Measurements from ENCODE around the gene SPG11. TPM values are rescaled to one million over a fixed set of nuclear protein-coding genes. Genes with fewer than 3 reads are reported as not detected.
"Not testable (repeated sequence)": the region's sequence is repeated elsewhere in the genome, so short reads cannot be mapped to it uniquely, and the experiment has no call there.

Gene SPG11
- total and polyA plus RNA-seq, 2 donors from 2014 or later, result 35.3 to 100 TPM

DNA sequence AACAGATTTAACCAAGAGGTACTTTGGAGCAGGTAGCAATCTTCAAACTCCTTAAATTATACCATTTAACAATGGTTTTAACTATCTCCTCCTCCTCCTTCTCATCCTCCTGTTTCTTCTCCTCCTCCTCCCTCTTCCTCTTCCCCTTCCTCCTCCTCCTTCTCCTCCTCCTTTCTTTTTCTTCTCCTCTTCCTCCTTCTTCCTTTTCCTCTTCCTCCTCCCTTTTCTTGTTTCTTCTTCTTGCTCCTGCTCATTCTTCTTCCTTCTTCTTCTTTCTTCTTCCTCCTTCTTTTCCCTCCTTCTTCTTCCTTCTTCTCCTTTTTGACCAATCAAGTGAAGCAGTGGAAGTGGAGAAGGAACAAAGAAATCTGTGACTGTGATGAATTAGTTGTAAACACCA lies 33.6 kb upstream of the SPG11 start:
- Histone ChIP-seq H3K4me1 (ENCODE audit: control insufficient read depth in 2 of 3, insufficient read depth in 2 of 3, low read depth in 1 of 3, low read length in 3 of 3) (no peaks in the 10 kb centered on the region), H3K27ac (ENCODE audit: low read depth in 2 of 2, low read length in 2 of 2) (no peak overlapping the region), H3K36me3 (ENCODE audit: control insufficient read depth in 2 of 3, insufficient read depth in 3 of 3, low read length in 3 of 3) (no peaks in the 10 kb centered on the region), H3K27me3 (ENCODE audit: control insufficient read depth, insufficient read depth, low read length) (no peaks in the 10 kb centered on the region), H3K9ac (ENCODE audit: low read length in 3 of 3) (no peak overlapping the region), H3K9me3 (ENCODE audit: control insufficient read depth in 2 of 3, insufficient read depth in 1 of 3, low read length in 3 of 3) (no peaks in the 10 kb centered on the region), H3K4me3 (ENCODE audit: low read length in 3 of 3) (no peak overlapping the region)
- FAIRE-seq (no peak), DNase-seq (no peak)
- no peak for TF ChIP-seq CTCF (IDR thresholded peaks at IDR 0.05; ENCODE audit: borderline replicate concordance, extremely low read depth, insufficient read depth)
- intact Hi-C loops (cut with DNase I), result no loop called here

DNA sequence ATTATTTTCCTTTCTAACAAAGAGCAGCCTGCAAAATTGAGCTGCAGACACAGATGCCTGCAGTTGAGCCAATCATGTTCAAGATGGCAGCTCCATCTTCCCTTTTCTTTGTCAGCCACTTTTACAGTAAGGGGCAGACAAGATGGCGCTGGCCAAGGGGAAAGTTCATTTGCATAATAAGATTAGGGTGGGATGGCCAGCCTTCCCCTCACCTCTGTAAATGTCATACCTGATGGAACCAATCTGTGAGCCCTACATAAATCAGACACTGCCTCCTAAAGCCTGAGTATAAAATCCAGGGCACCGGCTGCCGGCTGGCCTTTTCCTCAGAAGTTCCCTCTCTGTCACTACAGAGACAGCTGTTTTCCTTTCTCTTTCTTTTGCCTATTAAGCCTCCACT lies 31.8 kb upstream of the SPG11 start:
- intact Hi-C loops (cut with DNase I), result no loop called here

GRCh38 chr15:44694416-44694815 lies 31.0 kb upstream of the SPG11 start:
- no peak for TF ChIP-seq CTCF (IDR thresholded peaks at IDR 0.05; ENCODE audit: borderline replicate concordance, extremely low read depth, insufficient read depth)
- Histone ChIP-seq H3K4me3 (ENCODE audit: low read length in 3 of 3) (no peak overlapping the region), H3K9ac (ENCODE audit: low read length in 3 of 3) (no peak overlapping the region), H3K4me1 (ENCODE audit: control insufficient read depth in 2 of 3, insufficient read depth in 2 of 3, low read depth in 1 of 3, low read length in 3 of 3) (no peaks in the 10 kb centered on the region), H3K27ac (ENCODE audit: low read depth in 2 of 2, low read length in 2 of 2) (no peak overlapping the region), H3K36me3 (ENCODE audit: control insufficient read depth in 2 of 3, insufficient read depth in 3 of 3, low read length in 3 of 3) (no peaks in the 10 kb centered on the region), H3K9me3 (ENCODE audit: control insufficient read depth in 2 of 3, insufficient read depth in 1 of 3, low read length in 3 of 3) (no peaks in the 10 kb centered on the region), H3K27me3 (ENCODE audit: control insufficient read depth, insufficient read depth, low read length) (no peaks in the 10 kb centered on the region)
- peak in 1 of 5 donors; percentile 4 for DNase-seq
- intact Hi-C loops (cut with DNase I), result no loop called here
- FAIRE-seq, result no peak

More for the DNA sequence above, 31.8 kb upstream of the SPG11 start:
- no peak overlapping the region for H3K9ac ChIP-seq (ENCODE audit: low read length in 3 of 3)
- H3K27ac ChIP-seq (ENCODE audit: low read depth in 2 of 2, low read length in 2 of 2), result no peak overlapping the region
- H3K27me3 ChIP-seq (ENCODE audit: control insufficient read depth, insufficient read depth, low read length), result no peaks in the 10 kb centered on the region
- no peak overlapping the region for H3K4me3 ChIP-seq (ENCODE audit: low read length in 3 of 3)
- TF ChIP-seq CTCF (IDR thresholded peaks at IDR 0.05; ENCODE audit: borderline replicate concordance, extremely low read depth, insufficient read depth), result no peak
- H3K4me1 ChIP-seq (ENCODE audit: control insufficient read depth in 2 of 3, insufficient read depth in 2 of 3, low read depth in 1 of 3, low read length in 3 of 3), result no peaks in the 10 kb centered on the region
- no peaks in the 10 kb centered on the region for H3K36me3 ChIP-seq (ENCODE audit: control insufficient read depth in 2 of 3, insufficient read depth in 3 of 3, low read length in 3 of 3)
- DNase-seq (peak in 3 of 5 donors; percentile 34 to 77 (median 56)), FAIRE-seq (no peak)
- no peaks in the 10 kb centered on the region for H3K9me3 ChIP-seq (ENCODE audit: control insufficient read depth in 2 of 3, insufficient read depth in 1 of 3, low read length in 3 of 3)

GRCh38 chr15:44692659-44693058 lies 29.2 kb upstream of the SPG11 start:
- TF ChIP-seq CTCF (IDR thresholded peaks at IDR 0.05; ENCODE audit: borderline replicate concordance, extremely low read depth, insufficient read depth), result no peak
- Histone ChIP-seq H3K4me1 (ENCODE audit: control insufficient read depth in 2 of 3, insufficient read depth in 2 of 3, low read depth in 1 of 3, low read length in 3 of 3) (no peaks in the 10 kb centered on the region), H3K36me3 (ENCODE audit: control insufficient read depth in 2 of 3, insufficient read depth in 3 of 3, low read length in 3 of 3) (no peaks in the 10 kb centered on the region), H3K9me3 (ENCODE audit: control insufficient read depth in 2 of 3, insufficient read depth in 1 of 3, low read length in 3 of 3) (no peaks in the 10 kb centered on the region), H3K27ac (ENCODE audit: low read depth in 2 of 2, low read length in 2 of 2) (no peak overlapping the region), H3K27me3 (ENCODE audit: control insufficient read depth, insufficient read depth, low read length) (no peaks in the 10 kb centered on the region), H3K4me3 (ENCODE audit: low read length in 3 of 3) (no peak overlapping the region), H3K9ac (ENCODE audit: low read length in 3 of 3) (no peak overlapping the region)
- intact Hi-C loops (cut with DNase I), result no loop called here
- FAIRE-seq (no peak), DNase-seq (no peak)

GRCh38 chr15:44690245-44690644 lies 26.8 kb upstream of the SPG11 start:
- H3K36me3 ChIP-seq (ENCODE audit: control insufficient read depth in 2 of 3, insufficient read depth in 3 of 3, low read length in 3 of 3); DNase-seq; H3K27ac ChIP-seq (ENCODE audit: low read depth in 2 of 2, low read length in 2 of 2); H3K9ac ChIP-seq (ENCODE audit: low read length in 3 of 3); H3K9me3 ChIP-seq (ENCODE audit: control insufficient read depth in 2 of 3, insufficient read depth in 1 of 3, low read length in 3 of 3); H3K27me3 ChIP-seq (ENCODE audit: control insufficient read depth, insufficient read depth, low read length); H3K4me1 ChIP-seq (ENCODE audit: control insufficient read depth in 2 of 3, insufficient read depth in 2 of 3, low read depth in 1 of 3, low read length in 3 of 3); H3K4me3 ChIP-seq (ENCODE audit: low read length in 3 of 3); FAIRE-seq; intact Hi-C loops (cut with DNase I): not testable (repeated sequence)

- not testable (repeated sequence) for FAIRE-seq
Measured at GRCh38 chr15:44689318-44689717, 25.9 kb upstream of the SPG11 start.

More at GRCh38 chr15:44689318-44689717, 25.9 kb upstream of the SPG11 start:
- H3K36me3 ChIP-seq (ENCODE audit: control insufficient read depth in 2 of 3, insufficient read depth in 3 of 3, low read length in 3 of 3); DNase-seq; H3K9ac ChIP-seq (ENCODE audit: low read length in 3 of 3); H3K4me1 ChIP-seq (ENCODE audit: control insufficient read depth in 2 of 3, insufficient read depth in 2 of 3, low read depth in 1 of 3, low read length in 3 of 3); H3K9me3 ChIP-seq (ENCODE audit: control insufficient read depth in 2 of 3, insufficient read depth in 1 of 3, low read length in 3 of 3); H3K4me3 ChIP-seq (ENCODE audit: low read length in 3 of 3); intact Hi-C loops (cut with DNase I); H3K27me3 ChIP-seq (ENCODE audit: control insufficient read depth, insufficient read depth, low read length); H3K27ac ChIP-seq (ENCODE audit: low read depth in 2 of 2, low read length in 2 of 2): not testable (repeated sequence)
